Upper lobe of right lung (tissue), 1 donor: Measurements from ENCODE around the gene KCNQ1OT1. TPM values are rescaled to one million over a fixed set of nuclear protein-coding genes. Genes with fewer than 3 reads are reported as not detected.

Experiments used
- ATAC-seq: fragments of 200-7000 bp; cut with Tn5 transposase; one replicate; pipeline ENCODE4 v1.9.1; 2020; ENCODE audit warnings: mild to moderate bottlenecking, moderate library complexity
- DNase-seq: peaks from one replicate; pipeline ENCODE4 v3.0.0-alpha.2; 2020
- H3K27ac ChIP-seq: fragments of 200-600 bp; one replicate; pipeline ENCODE4 v1.8.0; 2022
- H3K27me3 ChIP-seq: fragments of 200-600 bp; one replicate; pipeline ENCODE4 v1.8.0; 2022; ENCODE audit warnings: mild to moderate bottlenecking
- H3K36me3 ChIP-seq: fragments of 200-600 bp; one replicate; pipeline ENCODE4 v1.8.0; 2022
- H3K4me1 ChIP-seq: fragments of 200-600 bp; one replicate; pipeline ENCODE4 v1.8.0; 2022
- H3K4me3 ChIP-seq: fragments of 200-600 bp; one replicate; pipeline ENCODE4 v1.8.0; 2022; ENCODE audit warnings: mild to moderate bottlenecking
- H3K9me3 ChIP-seq: fragments of 200-600 bp; one replicate; pipeline ENCODE4 v1.8.0; 2022
- CTCF ChIP-seq: fragments of 200-600 bp; IDR thresholded peaks from one replicate; pipeline ENCODE4 v1.8.0; 2022; ENCODE audit warnings: antibody characterized with exemption
- intact Hi-C: fragments of 100-400 bp; cut with DNase I; formaldehyde crosslinking; loops from one replicate; pipeline ENCODE4 v1.11.0; 2022
- total RNA-seq: library from RNA; stranded (reverse); fragmentation: NEBNext Ultra II Directional; extraction: Animal tissue kit (Norgen Biotek cat#: 25700); gene quantifications from one replicate; pipeline ENCODE4 v1.2.1, GENCODE V29; 2021
- donor health status: DM: no; HTN: yes; CAD: no; lungs with severe emphysema.

KCNQ1OT1 gene
- total RNA-seq, 1 donor from 2014 or later: 2.0 TPM

- ATAC-seq (no peak), DNase-seq (no peak)
- H3K36me3 ChIP-seq: no peaks in the 10 kb centered on the region
- intact Hi-C loops: no loop called here
- no peak for TF ChIP-seq CTCF
- no peaks in the 10 kb centered on the region for H3K9me3 ChIP-seq
- no peaks in the 10 kb centered on the region for H3K4me1 ChIP-seq
- no peak overlapping the region for H3K4me3 ChIP-seq
- no peaks in the 10 kb centered on the region for H3K27me3 ChIP-seq
- H3K27ac ChIP-seq: no peak overlapping the region
Observed at GRCh38 chr11:2584434-2584811, 115.4 kb downstream of the KCNQ1OT1 start.

GRCh38 chr11:2583605-2583958 is 116.2 kb downstream of the KCNQ1OT1 start:
- Histone ChIP-seq H3K27me3 (no peaks in the 10 kb centered on the region), H3K36me3 (no peaks in the 10 kb centered on the region), H3K4me1 (no peaks in the 10 kb centered on the region), H3K27ac (no peak overlapping the region), H3K4me3 (no peak overlapping the region), H3K9me3 (no peaks in the 10 kb centered on the region)
- intact Hi-C loops: no loop called here
- DNase-seq (no peak), ATAC-seq (no peak)
- no peak for TF ChIP-seq CTCF

- no peaks in the 10 kb centered on the region for H3K27me3 ChIP-seq
- no peaks in the 10 kb centered on the region for H3K4me1 ChIP-seq
- no peak overlapping the region for H3K27ac ChIP-seq
- ATAC-seq (no peak), DNase-seq (peak; percentile 60)
- H3K36me3 ChIP-seq: no peaks in the 10 kb centered on the region
- no peaks in the 10 kb centered on the region for H3K9me3 ChIP-seq
- intact Hi-C loops: no loop called here
- no peak for TF ChIP-seq CTCF
- H3K4me3 ChIP-seq: no peak overlapping the region
Observed at GRCh38 chr11:2582946-2583604, 116.7 kb downstream of the KCNQ1OT1 start.

GRCh38 chr11:2582351-2582945 is 117.3 kb downstream of the KCNQ1OT1 start:
- Histone ChIP-seq H3K4me1 (no peaks in the 10 kb centered on the region), H3K4me3 (no peak overlapping the region), H3K36me3 (no peaks in the 10 kb centered on the region), H3K27ac (no peak overlapping the region), H3K9me3 (no peaks in the 10 kb centered on the region), H3K27me3 (no peaks in the 10 kb centered on the region)
- intact Hi-C loops: no loop called here
- ATAC-seq (no peak), DNase-seq (peak; percentile 62)
- no peak for TF ChIP-seq CTCF

- H3K9me3 ChIP-seq: no peaks in the 10 kb centered on the region
- no peak for ATAC-seq
- no peak for TF ChIP-seq CTCF
- H3K4me3 ChIP-seq: no peak overlapping the region
- H3K4me1 ChIP-seq: no peaks in the 10 kb centered on the region
- peak; percentile 62 for DNase-seq
- intact Hi-C loops: no loop called here
- no peaks in the 10 kb centered on the region for H3K27me3 ChIP-seq
- H3K27ac ChIP-seq: no peak overlapping the region
- no peaks in the 10 kb centered on the region for H3K36me3 ChIP-seq
Observed at GRCh38 chr11:2581931-2582350, 117.9 kb downstream of the KCNQ1OT1 start.
